GM23338 (cell line): Measurements from ENCODE around the gene FBXO15. TPM values are rescaled to one million over a fixed set of nuclear protein-coding genes. Genes with fewer than 3 reads are reported as not detected.

Experiments
- ATAC-seq: fragments of 200-7000 bp; cut with Tn5 transposase; 3 replicates; pipeline ENCODE4 v1.9.1; 2020
- DNase-seq: peaks from one replicate; pipeline ENCODE4 v3.0.0-alpha.2; 2015; ENCODE audit warnings: low spot score
- H2AFZ ChIP-seq: fragments of 200-600 bp; sonication (generic); 2 replicates; pipeline ENCODE4 v1.8.0; 2016; ENCODE audit warnings: antibody characterized with exemption, mild to moderate bottlenecking, moderate library complexity
- H3F3A ChIP-seq: fragments of 200-600 bp; sonication (generic); replicated peaks from 2 replicates; pipeline ENCODE4 v1.8.0; 2017; ENCODE audit warnings: antibody characterized with exemption, mixed run types, low read depth
- H3K27ac ChIP-seq: fragments of 200-600 bp; sonication (generic); 2 replicates; pipeline ENCODE4 v1.6.1; 2016; ENCODE audit warnings: low read depth
- H3K27me3 ChIP-seq: fragments of 200-600 bp; sonication (generic); 2 replicates; pipeline ENCODE4 v1.8.0; 2016; ENCODE audit warnings: mild to moderate bottlenecking, mixed run types, moderate library complexity; ENCODE audit not compliant: insufficient read depth
- H3K36me3 ChIP-seq: fragments of 200-600 bp; sonication (generic); 2 replicates; pipeline ENCODE4 v1.8.0; 2016; ENCODE audit warnings: mild to moderate bottlenecking; ENCODE audit not compliant: insufficient read depth
- H3K4me1 ChIP-seq: fragments of 200-600 bp; sonication (generic); 2 replicates; pipeline ENCODE4 v1.8.0; 2016; ENCODE audit warnings: mild to moderate bottlenecking, moderate library complexity; ENCODE audit not compliant: insufficient read depth
- H3K4me2 ChIP-seq: fragments of 200-600 bp; sonication (generic); 2 replicates; pipeline ENCODE4 v1.7.1; 2017; ENCODE audit warnings: mixed run types
- H3K4me3 ChIP-seq: fragments of 200-600 bp; sonication (generic); 2 replicates; pipeline ENCODE4 v1.6.1; 2016; ENCODE audit warnings: mixed run types
- H3K79me2 ChIP-seq: fragments of 200-600 bp; sonication (generic); replicated peaks from 2 replicates; pipeline ENCODE4 v1.8.0; 2017; ENCODE audit warnings: mild to moderate bottlenecking; ENCODE audit not compliant: insufficient read depth
- H3K9me2 ChIP-seq: fragments of 200-600 bp; sonication (generic); 2 replicates; pipeline ENCODE4 v1.8.0; 2017; ENCODE audit not compliant: insufficient read depth
- H4K20me1 ChIP-seq: fragments of 200-600 bp; sonication (generic); replicated peaks from 2 replicates; pipeline ENCODE4 v1.8.0; 2017; ENCODE audit warnings: mild to moderate bottlenecking; ENCODE audit not compliant: insufficient read depth
- H3K27ac Mint-ChIP-seq: 2 replicates; pipeline ENCODE4 v1.8.0; 2020; ENCODE audit warnings: inconsistent platforms, mild to moderate bottlenecking, moderate library complexity, mixed read lengths
- H3K27me3 Mint-ChIP-seq: 3 replicates; pipeline ENCODE4 v1.8.0; 2022; ENCODE audit warnings: low read depth, mild to moderate bottlenecking, moderate library complexity, mixed read lengths, inconsistent platforms; ENCODE audit not compliant: insufficient read depth, poor library complexity
- H3K36me3 Mint-ChIP-seq: 3 replicates; pipeline ENCODE4 v1.8.0; 2021; ENCODE audit warnings: low read depth, mild to moderate bottlenecking, inconsistent platforms, moderate library complexity, mixed read lengths
- H3K4me1 Mint-ChIP-seq: 3 replicates; pipeline ENCODE4 v1.8.0; 2020; ENCODE audit warnings: mild to moderate bottlenecking, inconsistent platforms, mixed read lengths
- H3K4me3 Mint-ChIP-seq: 3 replicates; pipeline ENCODE4 v1.8.0; 2021; ENCODE audit warnings: moderate library complexity, mild to moderate bottlenecking, inconsistent platforms, mixed read lengths
- H3K9me3 Mint-ChIP-seq: 3 replicates; pipeline ENCODE4 v1.8.0; 2020; ENCODE audit warnings: moderate library complexity, mild to moderate bottlenecking, inconsistent platforms, mixed read lengths
- CREB1 ChIP-seq: fragments of 250-450 bp; sonication (Bioruptor Pico); IDR thresholded peaks from 2 replicates; pipeline ENCODE4 v1.5.0; 2020; ENCODE audit warnings: low read depth, mild to moderate bottlenecking, moderate library complexity
- EZH2 ChIP-seq: fragments of 200-600 bp; sonication (generic); IDR thresholded peaks from one replicate; pipeline ENCODE4 v1.8.0; 2017; ENCODE audit warnings: antibody characterized with exemption, mild to moderate bottlenecking, low read depth; ENCODE audit not compliant: unreplicated experiment
- EZH2phosphoT487 ChIP-seq: fragments of 200-600 bp; sonication (generic); IDR thresholded peaks from one replicate; pipeline ENCODE4 v1.8.1; 2018; ENCODE audit warnings: antibody characterized with exemption; ENCODE audit not compliant: unreplicated experiment
- JUNB ChIP-seq: IDR thresholded peaks from one replicate; pipeline ENCODE4 v1.6.1; 2016; ENCODE audit warnings: antibody characterized with exemption; ENCODE audit not compliant: unreplicated experiment
- NANOG ChIP-seq: IDR thresholded peaks from 2 replicates; pipeline ENCODE4 v1.6.1; 2016; ENCODE audit warnings: antibody characterized with exemption, borderline replicate concordance
- POLR2AphosphoS5 ChIP-seq: IDR thresholded peaks from 2 replicates; pipeline ENCODE4 v1.6.1; 2016; ENCODE audit warnings: antibody characterized with exemption, low read depth
- STAT1 ChIP-seq: IDR thresholded peaks from one replicate; pipeline ENCODE4 v1.6.1; 2016; ENCODE audit warnings: antibody characterized with exemption; ENCODE audit not compliant: unreplicated experiment
- ZNF114 ChIP-seq: fragments of 250-450 bp; sonication (Bioruptor Pico); IDR thresholded peaks from 2 replicates; pipeline ENCODE4 v1.5.0; 2020; ENCODE audit warnings: mild to moderate bottlenecking, moderate library complexity
- ZNF331 ChIP-seq: fragments of 250-450 bp; sonication (Bioruptor Pico); IDR thresholded peaks from 2 replicates; pipeline ENCODE4 v1.5.0; 2020; ENCODE audit warnings: low read depth, mild to moderate bottlenecking, moderate library complexity
- polyA plus RNA-seq: library from polyadenylated mRNA; unstranded; fragments of >200 nt; fragmentation: Nextera tagmentation; extraction: Ambion mirVana; gene quantifications from 2 replicates; pipeline ENCODE4 v1.2.1, GENCODE V29; 2016
- total RNA-seq: library from RNA; depleted of rRNA; stranded (reverse); fragments of >200 nt; shearing (Covaris generic); gene quantifications from 2 replicates; pipeline ENCODE4 v1.2.3, GENCODE V29; 2014
- TF ChIP-seq, protein P1 (sequence below): fragments of 250-450 bp; sonication (Bioruptor Pico); IDR thresholded peaks from 2 replicates; pipeline ENCODE4 v1.5.0; 2020; ENCODE audit warnings: mild to moderate bottlenecking, moderate library complexity
- TF ChIP-seq, protein P2 (sequence below): IDR thresholded peaks from 2 replicates; pipeline ENCODE4 v1.6.1; 2016; ENCODE audit warnings: antibody characterized with exemption
- TF ChIP-seq, protein P3 (sequence below), 2 experiments: fragments of 200-600 bp in 1 of 2; sonication (generic) in 1 of 2; conservative IDR thresholded peaks; 2 replicates each; pipeline versions ENCODE4 v1.5.1 to v1.6.1; 2016 to 2017; ENCODE audit warnings: antibody characterized with exemption in 2 of 2, low read depth in 2 of 2, mild to moderate bottlenecking in 2 of 2, moderate library complexity in 1 of 2
- TF ChIP-seq, protein P4 (sequence below): IDR thresholded peaks from one replicate; pipeline ENCODE4 v1.6.1; 2018; ENCODE audit warnings: antibody characterized with exemption; ENCODE audit not compliant: unreplicated experiment

FBXO15 gene
- total and polyA plus RNA-seq, 2 experiments from 2014 or later, result 0.21 to 0.53 TPM

DNA sequence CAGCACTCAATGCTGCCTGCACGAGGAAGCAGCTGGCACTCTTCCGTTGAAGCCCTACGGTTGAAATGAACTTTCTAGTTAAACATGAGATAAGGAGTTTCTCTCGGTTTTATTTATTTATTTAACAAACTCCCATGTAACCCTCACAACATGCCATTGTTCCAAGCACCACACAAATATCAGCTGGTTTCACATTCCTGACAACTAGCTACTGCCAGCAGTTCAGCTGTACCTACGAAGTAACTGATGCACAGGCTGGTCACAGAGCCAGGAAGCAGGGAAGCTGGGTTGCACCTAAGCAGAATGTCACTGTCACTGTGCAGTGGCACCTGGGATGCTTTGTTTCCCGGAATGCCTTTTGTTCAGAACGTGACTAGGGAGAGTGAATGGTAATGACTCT lies 18.8 kb upstream of the FBXO15 start:
- Mint-ChIP-seq H3K4me1 (no peaks in the 10 kb centered on the region), H3K9me3 (no peaks in the 10 kb centered on the region; the same call in 1 of the 3 replicates), H3K36me3 (no peaks in the 10 kb centered on the region), H3K27me3 (peaks cover 7% of the 10 kb centered on the region), H3K4me3 (no peak overlapping the region), H3K27ac (no peak overlapping the region)
- Histone ChIP-seq H3K27ac (no peak overlapping the region), H3F3A (no peaks in the 10 kb centered on the region), H3K4me2 (no peak overlapping the region), H3K79me2 (no peaks in the 10 kb centered on the region), H3K36me3 (no peaks in the 10 kb centered on the region), H3K27me3 (no peaks in the 10 kb centered on the region), H3K4me1 (no peaks in the 10 kb centered on the region), H3K4me3 (no peak overlapping the region), H2AFZ (no peak overlapping the region), H4K20me1 (no peaks in the 10 kb centered on the region), H3K9me2 (no peaks in the 10 kb centered on the region)
- TF ChIP-seq EZH2 (no peak), ZNF114 (no peak), POLR2AphosphoS5 (no peak), NANOG (no peak), EZH2phosphoT487 (no peak), ZNF331 (CRISPR knock-in tag) (no peak), JUNB (no peak), CREB1 (CRISPR knock-in tag) (no peak), STAT1 (no peak)
- TF ChIP-seq, protein P1, sequence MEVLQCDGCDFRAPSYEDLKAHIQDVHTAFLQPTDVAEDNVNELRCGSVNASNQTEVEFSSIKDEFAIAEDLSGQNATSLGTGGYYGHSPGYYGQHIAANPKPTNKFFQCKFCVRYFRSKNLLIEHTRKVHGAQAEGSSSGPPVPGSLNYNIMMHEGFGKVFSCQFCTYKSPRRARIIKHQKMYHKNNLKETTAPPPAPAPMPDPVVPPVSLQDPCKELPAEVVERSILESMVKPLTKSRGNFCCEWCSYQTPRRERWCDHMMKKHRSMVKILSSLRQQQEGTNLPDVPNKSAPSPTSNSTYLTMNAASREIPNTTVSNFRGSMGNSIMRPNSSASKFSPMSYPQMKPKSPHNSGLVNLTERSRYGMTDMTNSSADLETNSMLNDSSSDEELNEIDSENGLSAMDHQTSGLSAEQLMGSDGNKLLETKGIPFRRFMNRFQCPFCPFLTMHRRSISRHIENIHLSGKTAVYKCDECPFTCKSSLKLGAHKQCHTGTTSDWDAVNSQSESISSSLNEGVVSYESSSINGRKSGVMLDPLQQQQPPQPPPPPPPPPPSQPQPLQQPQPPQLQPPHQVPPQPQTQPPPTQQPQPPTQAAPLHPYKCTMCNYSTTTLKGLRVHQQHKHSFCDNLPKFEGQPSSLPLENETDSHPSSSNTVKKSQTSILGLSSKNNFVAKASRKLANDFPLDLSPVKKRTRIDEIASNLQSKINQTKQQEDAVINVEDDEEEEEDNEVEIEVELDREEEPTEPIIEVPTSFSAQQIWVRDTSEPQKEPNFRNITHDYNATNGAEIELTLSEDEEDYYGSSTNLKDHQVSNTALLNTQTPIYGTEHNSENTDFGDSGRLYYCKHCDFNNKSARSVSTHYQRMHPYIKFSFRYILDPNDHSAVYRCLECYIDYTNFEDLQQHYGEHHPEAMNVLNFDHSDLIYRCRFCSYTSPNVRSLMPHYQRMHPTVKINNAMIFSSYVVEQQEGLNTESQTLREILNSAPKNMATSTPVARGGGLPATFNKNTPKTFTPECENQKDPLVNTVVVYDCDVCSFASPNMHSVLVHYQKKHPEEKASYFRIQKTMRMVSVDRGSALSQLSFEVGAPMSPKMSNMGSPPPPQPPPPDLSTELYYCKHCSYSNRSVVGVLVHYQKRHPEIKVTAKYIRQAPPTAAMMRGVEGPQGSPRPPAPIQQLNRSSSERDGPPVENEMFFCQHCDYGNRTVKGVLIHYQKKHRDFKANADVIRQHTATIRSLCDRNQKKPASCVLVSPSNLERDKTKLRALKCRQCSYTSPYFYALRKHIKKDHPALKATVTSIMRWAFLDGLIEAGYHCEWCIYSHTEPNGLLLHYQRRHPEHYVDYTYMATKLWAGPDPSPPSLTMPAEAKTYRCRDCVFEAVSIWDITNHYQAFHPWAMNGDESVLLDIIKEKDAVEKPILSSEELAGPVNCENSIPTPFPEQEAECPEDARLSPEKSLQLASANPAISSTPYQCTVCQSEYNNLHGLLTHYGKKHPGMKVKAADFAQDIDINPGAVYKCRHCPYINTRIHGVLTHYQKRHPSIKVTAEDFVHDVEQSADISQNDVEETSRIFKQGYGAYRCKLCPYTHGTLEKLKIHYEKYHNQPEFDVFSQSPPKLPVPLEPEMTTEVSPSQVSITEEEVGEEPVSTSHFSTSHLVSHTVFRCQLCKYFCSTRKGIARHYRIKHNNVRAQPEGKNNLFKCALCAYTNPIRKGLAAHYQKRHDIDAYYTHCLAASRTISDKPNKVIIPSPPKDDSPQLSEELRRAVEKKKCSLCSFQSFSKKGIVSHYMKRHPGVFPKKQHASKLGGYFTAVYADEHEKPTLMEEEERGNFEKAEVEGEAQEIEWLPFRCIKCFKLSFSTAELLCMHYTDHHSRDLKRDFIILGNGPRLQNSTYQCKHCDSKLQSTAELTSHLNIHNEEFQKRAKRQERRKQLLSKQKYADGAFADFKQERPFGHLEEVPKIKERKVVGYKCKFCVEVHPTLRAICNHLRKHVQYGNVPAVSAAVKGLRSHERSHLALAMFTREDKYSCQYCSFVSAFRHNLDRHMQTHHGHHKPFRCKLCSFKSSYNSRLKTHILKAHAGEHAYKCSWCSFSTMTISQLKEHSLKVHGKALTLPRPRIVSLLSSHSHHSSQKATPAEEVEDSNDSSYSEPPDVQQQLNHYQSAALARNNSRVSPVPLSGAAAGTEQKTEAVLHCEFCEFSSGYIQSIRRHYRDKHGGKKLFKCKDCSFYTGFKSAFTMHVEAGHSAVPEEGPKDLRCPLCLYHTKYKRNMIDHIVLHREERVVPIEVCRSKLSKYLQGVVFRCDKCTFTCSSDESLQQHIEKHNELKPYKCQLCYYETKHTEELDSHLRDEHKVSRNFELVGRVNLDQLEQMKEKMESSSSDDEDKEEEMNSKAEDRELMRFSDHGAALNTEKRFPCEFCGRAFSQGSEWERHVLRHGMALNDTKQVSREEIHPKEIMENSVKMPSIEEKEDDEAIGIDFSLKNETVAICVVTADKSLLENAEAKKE (CRISPR knock-in tag), result no peak
- TF ChIP-seq, protein P2, sequence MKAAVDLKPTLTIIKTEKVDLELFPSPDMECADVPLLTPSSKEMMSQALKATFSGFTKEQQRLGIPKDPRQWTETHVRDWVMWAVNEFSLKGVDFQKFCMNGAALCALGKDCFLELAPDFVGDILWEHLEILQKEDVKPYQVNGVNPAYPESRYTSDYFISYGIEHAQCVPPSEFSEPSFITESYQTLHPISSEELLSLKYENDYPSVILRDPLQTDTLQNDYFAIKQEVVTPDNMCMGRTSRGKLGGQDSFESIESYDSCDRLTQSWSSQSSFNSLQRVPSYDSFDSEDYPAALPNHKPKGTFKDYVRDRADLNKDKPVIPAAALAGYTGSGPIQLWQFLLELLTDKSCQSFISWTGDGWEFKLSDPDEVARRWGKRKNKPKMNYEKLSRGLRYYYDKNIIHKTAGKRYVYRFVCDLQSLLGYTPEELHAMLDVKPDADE, result no peak
- TF ChIP-seq, protein P3, sequence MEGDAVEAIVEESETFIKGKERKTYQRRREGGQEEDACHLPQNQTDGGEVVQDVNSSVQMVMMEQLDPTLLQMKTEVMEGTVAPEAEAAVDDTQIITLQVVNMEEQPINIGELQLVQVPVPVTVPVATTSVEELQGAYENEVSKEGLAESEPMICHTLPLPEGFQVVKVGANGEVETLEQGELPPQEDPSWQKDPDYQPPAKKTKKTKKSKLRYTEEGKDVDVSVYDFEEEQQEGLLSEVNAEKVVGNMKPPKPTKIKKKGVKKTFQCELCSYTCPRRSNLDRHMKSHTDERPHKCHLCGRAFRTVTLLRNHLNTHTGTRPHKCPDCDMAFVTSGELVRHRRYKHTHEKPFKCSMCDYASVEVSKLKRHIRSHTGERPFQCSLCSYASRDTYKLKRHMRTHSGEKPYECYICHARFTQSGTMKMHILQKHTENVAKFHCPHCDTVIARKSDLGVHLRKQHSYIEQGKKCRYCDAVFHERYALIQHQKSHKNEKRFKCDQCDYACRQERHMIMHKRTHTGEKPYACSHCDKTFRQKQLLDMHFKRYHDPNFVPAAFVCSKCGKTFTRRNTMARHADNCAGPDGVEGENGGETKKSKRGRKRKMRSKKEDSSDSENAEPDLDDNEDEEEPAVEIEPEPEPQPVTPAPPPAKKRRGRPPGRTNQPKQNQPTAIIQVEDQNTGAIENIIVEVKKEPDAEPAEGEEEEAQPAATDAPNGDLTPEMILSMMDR (conservative IDR thresholded peaks at IDR 0.05; ENCODE audit: low read depth in 2 of 2), result no peak
- TF ChIP-seq, protein P4, sequence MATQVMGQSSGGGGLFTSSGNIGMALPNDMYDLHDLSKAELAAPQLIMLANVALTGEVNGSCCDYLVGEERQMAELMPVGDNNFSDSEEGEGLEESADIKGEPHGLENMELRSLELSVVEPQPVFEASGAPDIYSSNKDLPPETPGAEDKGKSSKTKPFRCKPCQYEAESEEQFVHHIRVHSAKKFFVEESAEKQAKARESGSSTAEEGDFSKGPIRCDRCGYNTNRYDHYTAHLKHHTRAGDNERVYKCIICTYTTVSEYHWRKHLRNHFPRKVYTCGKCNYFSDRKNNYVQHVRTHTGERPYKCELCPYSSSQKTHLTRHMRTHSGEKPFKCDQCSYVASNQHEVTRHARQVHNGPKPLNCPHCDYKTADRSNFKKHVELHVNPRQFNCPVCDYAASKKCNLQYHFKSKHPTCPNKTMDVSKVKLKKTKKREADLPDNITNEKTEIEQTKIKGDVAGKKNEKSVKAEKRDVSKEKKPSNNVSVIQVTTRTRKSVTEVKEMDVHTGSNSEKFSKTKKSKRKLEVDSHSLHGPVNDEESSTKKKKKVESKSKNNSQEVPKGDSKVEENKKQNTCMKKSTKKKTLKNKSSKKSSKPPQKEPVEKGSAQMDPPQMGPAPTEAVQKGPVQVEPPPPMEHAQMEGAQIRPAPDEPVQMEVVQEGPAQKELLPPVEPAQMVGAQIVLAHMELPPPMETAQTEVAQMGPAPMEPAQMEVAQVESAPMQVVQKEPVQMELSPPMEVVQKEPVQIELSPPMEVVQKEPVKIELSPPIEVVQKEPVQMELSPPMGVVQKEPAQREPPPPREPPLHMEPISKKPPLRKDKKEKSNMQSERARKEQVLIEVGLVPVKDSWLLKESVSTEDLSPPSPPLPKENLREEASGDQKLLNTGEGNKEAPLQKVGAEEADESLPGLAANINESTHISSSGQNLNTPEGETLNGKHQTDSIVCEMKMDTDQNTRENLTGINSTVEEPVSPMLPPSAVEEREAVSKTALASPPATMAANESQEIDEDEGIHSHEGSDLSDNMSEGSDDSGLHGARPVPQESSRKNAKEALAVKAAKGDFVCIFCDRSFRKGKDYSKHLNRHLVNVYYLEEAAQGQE, result no peak
- ATAC-seq, result no peak
- no peak for DNase-seq
